Measurements from ENCODE around the gene ZNF441.

DNA sequence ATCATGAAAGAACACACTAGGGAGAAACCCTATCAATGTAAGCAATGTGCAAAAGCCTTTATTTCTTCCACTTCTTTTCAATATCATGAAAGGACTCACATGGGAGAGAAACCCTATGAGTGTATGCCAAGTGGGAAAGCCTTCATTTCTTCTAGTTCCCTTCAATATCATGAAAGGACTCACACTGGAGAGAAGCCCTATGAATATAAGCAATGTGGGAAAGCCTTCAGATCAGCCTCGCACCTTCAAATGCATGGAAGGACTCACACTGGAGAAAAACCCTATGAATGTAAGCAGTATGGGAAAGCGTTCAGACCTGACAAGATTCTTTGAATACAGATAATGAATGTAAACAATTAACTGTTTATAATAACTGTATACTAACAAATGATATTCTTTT is 66.7 kb downstream of the ZNF441 start:
- TF ChIP-seq JUND (IDR thresholded peaks at IDR 0.05; ENCODE audit: low read depth, low read length) (no peak), MXI1 (IDR thresholded peaks at IDR 0.05; ENCODE audit: low read depth, low read length) (no peak), CTCF (IDR thresholded peaks at IDR 0.05 in 2 of 3, conservative IDR thresholded peaks at IDR 0.05 in 1 of 3; ENCODE audit: control insufficient read depth in 2 of 3, extremely low read depth in 1 of 3, insufficient read depth in 1 of 3, low read depth in 3 of 3, low read length in 3 of 3) (no peak), SREBF1 (IDR thresholded peaks at IDR 0.05; ENCODE audit: low read length) (no peak), NFYB (IDR thresholded peaks at IDR 0.05; ENCODE audit: insufficient read depth, low read depth, low read length) (no peak), SMAD5 (IDR thresholded peaks at IDR 0.05; ENCODE audit: low read depth) (no peak), CREM (IDR thresholded peaks at IDR 0.05; ENCODE audit: low read depth) (no peak), SIN3A (IDR thresholded peaks at IDR 0.05; ENCODE audit: low read depth, low read length) (no peak), ESRRA (IDR thresholded peaks at IDR 0.05; ENCODE audit: low read length) (no peak), EZH2 (IDR thresholded peaks at IDR 0.05; ENCODE audit: borderline replicate concordance, control insufficient read depth, low read depth, low read length) (no peak), RCOR1 (conservative IDR thresholded peaks at IDR 0.05; ENCODE audit: low read depth, low read length) (no peak), PKNOX1 (IDR thresholded peaks at IDR 0.05) (no peak)
- TF ChIP-seq, protein P1, sequence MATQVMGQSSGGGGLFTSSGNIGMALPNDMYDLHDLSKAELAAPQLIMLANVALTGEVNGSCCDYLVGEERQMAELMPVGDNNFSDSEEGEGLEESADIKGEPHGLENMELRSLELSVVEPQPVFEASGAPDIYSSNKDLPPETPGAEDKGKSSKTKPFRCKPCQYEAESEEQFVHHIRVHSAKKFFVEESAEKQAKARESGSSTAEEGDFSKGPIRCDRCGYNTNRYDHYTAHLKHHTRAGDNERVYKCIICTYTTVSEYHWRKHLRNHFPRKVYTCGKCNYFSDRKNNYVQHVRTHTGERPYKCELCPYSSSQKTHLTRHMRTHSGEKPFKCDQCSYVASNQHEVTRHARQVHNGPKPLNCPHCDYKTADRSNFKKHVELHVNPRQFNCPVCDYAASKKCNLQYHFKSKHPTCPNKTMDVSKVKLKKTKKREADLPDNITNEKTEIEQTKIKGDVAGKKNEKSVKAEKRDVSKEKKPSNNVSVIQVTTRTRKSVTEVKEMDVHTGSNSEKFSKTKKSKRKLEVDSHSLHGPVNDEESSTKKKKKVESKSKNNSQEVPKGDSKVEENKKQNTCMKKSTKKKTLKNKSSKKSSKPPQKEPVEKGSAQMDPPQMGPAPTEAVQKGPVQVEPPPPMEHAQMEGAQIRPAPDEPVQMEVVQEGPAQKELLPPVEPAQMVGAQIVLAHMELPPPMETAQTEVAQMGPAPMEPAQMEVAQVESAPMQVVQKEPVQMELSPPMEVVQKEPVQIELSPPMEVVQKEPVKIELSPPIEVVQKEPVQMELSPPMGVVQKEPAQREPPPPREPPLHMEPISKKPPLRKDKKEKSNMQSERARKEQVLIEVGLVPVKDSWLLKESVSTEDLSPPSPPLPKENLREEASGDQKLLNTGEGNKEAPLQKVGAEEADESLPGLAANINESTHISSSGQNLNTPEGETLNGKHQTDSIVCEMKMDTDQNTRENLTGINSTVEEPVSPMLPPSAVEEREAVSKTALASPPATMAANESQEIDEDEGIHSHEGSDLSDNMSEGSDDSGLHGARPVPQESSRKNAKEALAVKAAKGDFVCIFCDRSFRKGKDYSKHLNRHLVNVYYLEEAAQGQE (IDR thresholded peaks at IDR 0.05; ENCODE audit: low read depth, low read length), result no peak
